ENCODE measurements around the gene MAP3K5.

Gene MAP3K5

DNA sequence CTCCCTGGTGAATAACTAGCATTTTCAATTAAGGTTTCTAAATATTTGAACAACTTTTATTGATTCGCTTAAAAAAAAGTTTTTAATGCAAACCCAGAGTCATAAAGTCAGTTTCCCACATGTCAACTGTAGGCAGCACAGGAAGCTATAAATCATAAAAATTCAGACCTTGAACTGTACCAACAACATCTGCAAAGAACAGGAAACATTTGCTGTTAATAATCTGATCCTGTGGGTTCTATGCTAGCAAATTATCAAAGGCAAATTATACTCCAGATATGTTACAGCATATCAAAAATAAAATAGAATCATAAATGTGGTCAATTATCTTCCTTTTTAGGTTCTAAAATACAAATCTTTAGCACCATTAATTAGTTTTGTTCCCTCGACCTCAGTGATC, 225.4 kb downstream of the MAP3K5 start:
- DNase-seq = no peak

DNA sequence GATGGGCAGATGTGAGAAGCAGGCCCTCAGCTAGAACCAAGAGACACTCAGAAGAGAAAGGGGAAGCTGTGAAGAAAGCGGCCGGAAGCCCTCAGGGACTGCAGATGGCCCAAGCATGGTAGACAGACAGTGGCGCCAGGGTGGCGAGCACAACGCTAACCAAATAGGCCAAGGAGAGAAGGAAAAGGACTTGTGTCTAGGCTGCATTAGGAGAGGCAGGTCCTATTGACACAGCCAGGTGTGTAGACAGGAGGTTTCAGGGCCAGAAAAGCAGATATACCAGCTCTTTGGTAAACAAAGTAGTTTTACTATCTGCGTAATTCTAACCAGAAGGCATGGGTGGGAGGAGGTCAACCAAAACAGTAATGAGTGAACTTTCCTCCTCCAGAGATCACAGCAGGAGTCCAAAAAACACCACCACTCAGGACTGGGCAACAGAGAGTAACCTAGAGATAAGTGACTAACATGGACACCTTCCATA, 226.2 kb downstream of the MAP3K5 start:
- peak; percentile 16 for DNase-seq

DNA sequence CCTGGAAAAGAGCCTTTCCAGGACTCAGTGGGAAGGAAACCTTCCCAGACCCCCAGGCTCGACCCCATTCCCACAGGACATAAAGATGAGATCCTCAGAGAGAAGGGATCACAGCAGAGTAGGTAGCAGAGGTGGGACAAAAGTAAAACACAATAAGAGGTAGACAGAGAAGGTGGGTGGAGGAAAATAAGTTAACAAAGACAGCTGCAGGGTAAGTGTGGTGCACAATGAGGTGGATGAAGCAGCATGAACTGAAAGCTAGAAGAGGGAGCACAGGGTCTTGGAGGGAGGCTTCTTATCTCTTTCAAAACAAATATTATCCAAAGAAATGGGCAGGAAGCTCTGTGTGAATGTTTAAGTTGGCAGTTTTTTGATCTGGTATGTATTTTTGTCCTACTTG, 228.1 kb downstream of the MAP3K5 start:
- no peak for DNase-seq

DNA sequence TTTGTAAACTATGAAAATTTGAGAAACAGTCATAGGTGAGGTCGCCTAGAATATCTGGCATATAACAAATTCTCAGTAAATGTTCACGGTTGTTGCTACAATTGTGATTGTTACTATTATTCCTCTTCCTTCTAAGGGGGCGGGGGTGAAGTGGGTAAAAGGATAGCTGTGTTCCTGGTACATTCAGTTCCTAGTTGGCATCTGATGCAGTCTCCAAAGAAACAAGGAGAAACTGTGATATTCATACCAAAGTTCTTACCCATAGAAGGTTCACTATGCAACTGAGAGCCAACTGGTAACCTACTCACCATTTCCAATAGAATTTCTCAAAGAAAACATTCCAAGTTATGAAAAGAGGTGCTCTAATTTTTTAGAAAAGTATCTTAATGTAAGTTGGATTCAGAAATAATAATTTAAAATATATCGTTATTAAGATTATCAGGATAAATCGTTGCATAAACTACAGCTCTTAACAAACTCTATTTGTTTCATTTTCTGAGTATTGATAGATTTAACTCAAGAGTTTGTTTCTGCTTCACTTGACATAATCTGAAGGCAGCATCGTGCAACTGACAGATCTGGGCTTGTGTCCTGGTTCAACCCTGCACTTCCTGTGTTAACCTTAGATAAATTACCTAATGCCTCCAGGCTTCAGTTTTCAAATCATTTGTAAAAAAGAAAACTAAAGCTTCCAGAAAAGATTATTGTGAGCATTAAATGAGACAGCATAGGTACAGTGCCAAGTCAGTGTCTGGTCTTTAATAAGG, 228.7 kb downstream of the MAP3K5 start:
- DNase-seq = no peak

DNA sequence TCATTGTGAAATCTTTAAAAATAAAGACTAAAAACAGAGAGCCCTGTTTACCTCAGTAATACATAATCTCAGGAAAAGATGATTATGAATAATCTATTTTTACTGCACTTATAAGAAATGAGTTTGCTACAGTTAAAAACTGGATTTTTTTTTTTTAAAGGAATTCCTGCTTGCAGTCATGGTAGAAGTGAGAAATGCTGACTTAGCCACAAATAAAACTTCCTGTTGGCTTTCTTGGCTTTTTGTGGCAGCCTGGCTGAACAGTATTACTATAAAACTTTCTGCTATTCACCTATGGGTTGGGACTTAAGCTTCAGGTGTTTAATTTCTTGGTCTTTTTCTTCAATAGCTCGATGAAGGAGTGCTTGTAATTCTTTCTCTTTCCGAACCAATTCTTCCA, 230.1 kb downstream of the MAP3K5 start:
- DNase-seq = no peak

DNA sequence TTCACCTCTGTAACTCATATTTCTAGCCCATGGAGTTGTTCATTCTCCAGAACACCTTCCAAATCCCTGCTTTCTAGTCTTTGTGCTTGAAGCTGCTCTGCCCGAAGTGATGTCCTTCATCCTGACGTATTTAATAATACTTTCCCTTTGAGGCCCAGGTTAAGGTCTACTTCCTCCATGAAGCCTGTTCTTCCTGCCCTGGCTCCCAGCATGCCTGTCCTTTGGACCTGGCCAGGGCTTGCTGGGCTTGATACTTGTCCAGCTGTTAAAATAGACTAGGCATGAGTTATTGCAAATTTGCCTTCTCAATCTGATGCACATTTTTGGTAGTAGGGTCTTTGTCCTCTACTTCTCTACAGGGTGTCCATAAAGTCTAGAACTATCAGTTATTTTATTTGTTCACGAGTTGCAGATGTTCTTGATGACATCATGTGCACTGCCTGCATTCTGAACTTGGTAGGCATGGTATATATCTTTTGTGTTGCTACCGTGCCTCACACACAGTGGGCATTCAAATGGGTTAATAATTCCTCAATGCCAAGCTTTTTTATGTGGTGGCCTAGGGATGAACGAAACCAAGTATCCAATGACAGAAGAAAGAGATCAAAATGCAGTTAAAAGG, 239.0 kb downstream of the MAP3K5 start:
- no peak for DNase-seq

DNA sequence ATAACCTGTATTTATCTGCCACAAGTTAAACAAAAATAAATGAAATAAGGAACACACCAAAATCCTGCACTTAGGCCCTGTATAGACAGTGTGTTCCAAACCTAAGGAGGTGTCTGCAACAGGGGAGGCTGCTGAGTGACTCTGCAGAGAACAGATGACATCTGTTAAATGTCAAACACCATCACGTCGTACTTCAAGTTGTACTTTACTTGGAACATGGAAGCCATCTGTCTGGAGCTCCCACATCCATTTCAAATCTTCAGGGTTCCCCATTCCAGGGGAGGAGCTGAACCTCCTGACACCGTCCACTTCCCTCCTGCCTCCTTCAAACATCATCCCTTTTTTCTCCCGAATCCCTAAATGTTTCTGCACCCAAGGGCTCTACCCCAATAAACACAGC, 240.2 kb downstream of the MAP3K5 start:
- no peak for DNase-seq

DNA sequence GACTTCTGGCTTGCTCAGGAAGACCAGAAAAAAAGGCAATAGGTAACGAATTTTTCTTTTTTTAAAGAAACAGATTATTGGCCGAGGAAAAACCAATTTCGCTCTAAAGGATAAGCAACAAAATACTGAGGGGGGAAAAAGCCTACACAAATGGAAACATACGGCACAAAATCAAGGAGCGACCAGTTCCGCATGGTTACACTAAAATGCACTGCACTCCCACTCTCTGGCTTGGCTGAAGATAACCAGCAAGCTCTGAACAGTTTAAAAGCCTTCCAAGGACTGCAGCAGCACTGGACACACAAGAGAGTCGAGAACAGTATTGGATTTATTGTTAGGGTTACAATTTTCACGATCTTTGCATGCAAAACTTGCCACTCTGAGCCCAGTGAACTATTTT, 241.2 kb downstream of the MAP3K5 start:
- no peak for DNase-seq

DNA sequence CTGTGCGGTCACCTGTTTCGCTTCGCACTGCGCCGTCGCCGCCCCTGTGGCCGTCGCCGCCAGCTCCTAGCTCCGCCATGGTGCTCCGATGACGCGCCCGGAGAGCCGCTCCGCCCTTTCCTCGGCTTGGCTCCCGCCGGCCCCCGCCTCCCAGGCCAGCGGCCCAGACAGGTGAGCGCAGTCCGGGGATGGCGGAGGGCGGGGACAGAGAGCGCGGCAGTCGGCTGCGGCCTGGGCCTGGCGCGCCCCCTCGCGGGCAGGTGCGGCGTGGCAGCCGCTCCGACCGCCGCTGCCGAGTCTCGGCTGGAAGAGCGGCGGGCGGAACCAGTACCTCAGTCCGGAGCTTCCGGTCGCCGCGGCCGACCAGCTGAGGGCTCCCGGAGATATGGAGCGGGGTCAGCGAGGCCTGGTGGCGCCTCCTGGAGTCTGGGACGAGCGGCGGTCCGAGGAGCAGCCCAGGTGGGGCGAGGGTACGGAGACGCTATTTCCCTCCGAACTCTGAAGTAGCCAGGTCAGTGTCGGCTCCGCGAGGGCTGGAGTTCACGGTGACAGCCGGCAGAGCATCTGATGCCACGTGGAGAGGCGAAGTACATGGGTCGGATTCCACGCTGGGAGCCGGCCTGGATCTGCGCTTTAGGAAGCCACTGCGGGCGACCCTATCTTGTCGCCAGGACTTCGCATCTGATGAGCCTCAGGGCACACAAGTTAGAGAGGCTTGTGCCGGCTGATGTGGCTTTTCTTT, 241.8 kb downstream of the MAP3K5 start, which contains the start of gene MAP7:
Gene MAP7, minus strand, starts transcription at position 93 of the 742 bp plus-strand sequence. Its CDS starts 14 bp downstream, at position 79.
- DNase-seq = peak; percentile 60

DNA sequence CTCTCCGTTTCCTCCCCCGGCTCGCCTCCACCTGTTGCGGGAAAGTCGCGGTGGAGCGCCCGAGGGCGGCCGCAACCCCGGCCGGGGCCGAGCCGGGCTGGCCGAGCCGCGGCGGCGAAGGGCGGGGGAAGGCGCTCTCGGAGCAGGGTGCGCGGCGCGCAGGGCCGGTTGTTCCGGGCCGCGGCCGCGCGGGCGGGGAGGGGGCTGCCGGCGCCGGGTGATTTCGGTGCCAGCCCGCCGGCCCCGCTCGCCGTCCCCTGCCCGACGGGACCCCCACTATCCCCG, 242.3 kb downstream of the MAP3K5 start:
- DNase-seq = no peak

DNA sequence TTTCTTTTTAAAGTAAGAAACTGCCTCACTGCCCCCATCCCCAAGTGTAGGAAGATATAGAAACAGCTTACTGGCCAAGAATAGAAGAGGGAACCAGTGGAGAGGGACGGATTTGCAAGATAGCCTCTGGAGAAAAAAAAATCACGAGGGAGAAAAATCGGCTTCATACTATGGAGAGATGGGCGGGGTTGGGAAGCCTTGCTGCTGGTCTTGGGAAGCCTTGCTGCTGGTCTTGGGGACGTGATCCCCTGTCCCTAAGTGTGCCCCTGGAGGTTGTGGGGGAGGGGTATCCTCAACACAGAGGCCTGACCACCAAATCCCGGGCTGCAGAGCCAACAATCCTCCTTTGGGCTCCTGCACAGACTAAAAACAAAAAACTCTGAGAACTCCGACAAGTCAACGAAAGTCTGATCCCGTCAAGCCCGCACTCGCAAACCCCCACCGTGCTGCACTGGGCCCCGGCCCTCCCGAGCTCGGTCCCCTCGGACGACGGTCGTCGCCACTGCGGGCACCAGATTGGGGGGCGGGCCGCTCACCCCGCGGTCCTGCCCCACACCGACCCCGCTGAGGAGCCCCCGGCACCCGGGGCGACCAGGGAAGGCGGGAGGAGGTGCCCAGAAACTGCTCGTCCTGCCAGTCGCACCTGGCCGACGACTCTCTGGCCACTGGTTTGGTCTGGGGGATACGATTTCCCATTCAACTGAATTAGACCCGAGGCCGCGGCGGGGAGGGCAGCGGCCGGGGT, 242.8 kb downstream of the MAP3K5 start:
- DNase-seq = no peak

DNA sequence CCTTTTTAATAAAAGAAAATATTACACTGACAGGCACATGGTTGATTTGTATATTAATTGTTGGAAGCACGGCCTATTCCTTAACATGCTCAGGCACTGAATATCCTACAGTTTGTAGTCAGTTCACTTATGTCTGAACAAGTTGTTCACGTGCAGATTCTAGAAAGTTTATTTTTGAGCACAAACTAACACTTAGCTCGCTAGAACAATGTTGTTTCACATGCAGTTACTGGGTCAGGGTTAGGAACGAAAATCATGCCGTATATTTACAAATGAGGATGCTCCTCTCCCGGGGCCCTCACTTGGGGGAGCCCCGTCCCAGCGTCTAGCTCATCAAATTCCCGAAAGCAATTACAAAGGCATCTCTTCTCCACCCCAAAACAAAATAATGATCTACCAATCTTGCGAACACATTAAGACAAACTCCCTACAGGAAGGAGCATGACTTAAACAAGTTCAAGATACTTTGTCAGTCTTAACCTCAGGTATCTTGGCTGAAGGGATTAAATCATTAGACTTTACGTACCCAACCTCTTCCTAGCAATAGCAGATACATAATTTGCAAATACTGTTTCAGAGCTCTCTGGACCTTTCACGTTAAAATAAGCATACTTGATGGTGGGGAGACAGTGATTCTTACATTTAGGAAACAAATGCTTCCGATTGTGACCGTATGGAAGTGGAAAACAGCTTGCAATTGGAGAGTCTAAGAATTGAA, 243.5 kb downstream of the MAP3K5 start:
- no peak for DNase-seq

DNA sequence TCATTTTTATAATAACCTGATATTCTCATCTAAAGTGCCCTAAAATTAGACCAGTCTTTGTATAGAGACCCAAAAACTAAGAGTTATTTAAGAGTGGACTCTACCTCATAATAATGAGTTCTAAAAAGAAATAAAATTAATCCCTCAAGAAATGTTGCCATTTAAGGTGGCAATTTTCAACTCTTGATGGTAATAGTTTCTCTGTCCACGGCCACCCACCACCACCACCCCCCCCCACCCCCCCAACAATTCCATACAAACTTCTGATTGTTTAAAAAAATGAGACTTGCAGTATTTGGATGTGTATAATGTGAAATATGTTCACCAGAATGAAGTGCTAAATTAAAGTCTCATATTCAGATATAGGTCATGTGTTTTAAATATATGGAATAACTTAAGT, 244.4 kb downstream of the MAP3K5 start:
- DNase-seq = no peak

DNA sequence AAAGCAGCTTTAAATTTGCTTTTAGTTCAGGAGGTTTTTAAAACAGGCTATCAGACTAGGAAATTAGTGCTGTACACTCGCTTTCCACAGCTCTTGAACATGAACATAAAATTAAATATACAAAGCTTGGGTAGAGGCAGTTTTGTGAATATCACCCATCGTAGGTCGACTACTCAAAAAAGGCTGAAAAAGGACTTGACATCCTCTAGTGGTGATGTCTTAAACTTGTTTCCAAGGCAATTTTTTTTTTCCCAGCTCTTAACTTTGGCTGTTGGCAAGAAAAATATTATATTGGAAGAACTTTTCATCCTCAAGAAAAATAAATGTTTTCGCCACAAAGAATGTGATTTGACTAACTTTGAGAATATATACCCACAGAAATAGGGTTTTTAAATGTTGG, 244.9 kb downstream of the MAP3K5 start:
- DNase-seq = no peak

DNA sequence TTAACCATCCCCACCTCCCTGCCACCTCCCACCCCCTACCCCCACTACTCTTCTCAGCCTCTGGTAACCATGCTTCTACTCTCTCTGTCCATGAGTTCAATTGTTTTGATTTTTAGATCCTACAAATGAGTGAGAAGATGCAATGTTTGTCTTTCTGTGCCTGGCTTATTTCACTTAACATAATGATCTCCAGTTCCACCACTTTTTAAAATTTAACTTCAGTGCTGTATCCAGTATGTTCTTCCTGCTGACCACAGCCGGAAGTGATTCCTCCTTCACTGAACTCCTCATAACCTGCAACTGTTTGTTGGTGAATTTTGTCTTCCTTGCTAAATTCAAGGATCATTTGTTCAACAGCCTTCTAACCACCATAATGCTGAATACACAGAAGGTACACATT, 245.9 kb downstream of the MAP3K5 start:
- DNase-seq = no peak

DNA sequence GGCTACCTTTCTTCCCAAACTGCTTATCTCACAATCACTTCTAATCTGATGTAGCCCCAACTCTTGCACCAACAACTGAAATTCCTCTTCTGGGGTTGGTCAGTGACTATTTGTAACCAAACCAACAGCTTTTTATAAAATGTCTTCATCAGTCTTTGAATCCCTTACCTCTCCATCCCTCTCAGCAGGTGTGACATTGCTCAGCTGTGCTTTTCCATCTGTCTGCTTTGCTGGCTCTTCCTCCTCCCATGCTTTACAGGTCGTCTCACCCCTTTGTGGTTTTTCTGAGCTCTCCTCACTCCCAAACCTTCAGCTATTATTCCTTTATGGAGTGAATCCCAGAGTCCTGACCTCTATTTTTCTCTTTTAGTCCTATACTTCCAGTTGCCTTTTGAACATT, 248.0 kb downstream of the MAP3K5 start:
- DNase-seq = no peak

DNA sequence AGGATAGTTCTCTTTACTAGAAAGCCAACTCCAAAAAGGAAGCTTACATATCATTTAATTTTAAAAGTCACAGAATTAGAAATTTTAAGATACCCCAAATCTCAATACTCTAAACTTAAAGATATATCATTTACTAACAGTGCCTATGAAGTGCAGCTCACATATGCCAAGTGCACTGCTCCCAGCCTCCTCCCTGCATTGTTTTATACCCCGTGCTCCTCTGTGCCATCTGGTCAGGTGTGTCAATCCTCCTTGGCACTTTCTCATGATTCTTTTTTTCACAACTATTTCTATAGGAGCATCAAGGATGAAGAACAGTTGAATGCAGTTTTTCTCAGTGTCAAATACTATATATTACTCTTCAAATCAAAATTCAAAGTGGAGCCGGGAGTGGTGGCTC, 250.9 kb downstream of the MAP3K5 start:
- no peak for DNase-seq

DNA sequence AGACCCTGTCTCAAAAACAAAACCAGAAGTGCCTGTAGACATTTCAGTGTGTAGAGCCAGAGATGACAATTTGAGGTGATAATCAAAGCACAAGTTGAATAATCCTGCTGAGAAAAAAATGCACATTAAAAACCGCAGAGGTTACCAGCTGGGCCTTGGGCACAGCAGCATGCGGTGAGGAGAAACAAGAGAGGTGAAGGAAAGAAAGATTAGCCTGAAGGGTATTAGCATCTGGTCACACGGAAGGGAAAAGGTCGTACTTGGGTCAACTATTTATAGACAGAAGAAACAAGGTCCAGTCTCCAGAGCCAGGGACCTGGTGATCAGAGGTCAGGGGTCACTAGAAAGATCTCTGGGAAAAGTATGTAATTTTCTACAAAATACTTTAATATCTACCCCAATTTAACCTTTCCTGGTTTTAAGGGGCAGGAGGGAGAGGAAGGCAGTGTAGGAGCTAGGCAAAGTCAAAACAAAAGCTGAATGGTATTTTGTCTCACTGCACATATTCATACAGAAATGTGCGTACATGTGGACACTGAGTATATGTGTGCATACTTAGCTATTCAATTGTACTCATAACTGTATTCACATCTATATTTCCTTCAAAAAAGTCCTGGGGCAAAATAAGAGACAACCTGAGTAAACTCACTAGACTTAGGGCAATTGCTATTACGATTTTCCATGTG, 252.2 kb downstream of the MAP3K5 start:
- no peak for DNase-seq

DNA sequence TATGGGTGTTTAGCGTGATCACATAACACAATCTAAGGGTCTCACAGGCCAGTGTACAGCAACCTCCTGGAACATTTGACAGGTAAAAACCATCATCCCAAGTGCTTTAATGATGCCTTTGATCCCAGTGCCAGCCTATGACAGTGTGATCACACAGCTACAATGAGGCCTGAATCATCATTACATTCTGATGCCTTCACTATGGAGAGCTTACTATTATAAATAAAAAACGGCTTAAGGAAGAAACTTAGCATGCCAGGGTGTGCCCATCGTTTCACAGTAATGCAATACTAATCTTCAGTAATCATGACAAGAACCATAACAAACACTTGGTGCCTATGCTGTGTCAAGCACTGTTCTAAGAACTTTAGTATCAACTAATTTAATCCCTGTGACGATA, 253.4 kb downstream of the MAP3K5 start:
- no peak for DNase-seq

DNA sequence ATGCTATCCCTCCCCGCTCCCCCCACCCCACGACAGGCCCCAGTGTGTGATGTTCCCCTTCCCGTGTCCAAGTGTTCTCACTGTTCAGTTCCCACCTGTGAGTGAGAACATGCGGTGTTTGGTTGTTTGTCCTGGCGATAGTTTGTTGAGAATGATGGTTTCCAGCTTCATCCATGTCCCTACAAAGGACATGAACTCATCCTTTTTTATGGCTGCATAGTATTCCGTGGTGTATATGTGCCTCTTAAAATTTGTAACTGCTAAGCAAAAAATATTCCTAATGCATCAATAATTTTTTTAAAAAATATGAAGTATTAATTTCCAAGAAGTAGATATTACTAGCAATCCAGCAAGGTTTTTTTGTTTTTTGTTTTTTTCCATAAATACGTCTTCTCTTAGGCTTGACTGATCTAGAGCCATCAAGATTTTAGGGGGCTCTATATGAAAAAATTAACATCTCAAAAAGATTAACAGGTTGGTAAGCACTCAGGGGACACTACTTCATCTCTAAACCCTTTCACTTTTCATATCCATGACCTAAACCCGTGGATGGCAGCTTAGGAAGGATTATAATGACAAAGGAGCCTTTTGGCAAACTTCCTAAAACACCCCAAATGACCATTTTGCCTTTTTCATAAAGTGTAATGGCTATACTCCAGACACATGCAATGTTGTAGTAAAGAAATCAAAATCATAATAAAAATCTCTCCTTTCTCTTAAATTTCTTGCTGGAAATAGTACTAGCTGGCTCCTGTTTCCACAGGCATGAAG, 256.2 kb downstream of the MAP3K5 start:
- no peak for DNase-seq

Measured in CD4-positive, alpha-beta T cell treated with Interferon gamma for 1 hour (primary cell).